Omental fat pad (tissue), 4 donors: ENCODE results near the gene PDE3B. TPM values are rescaled to one million over a fixed set of nuclear protein-coding genes. Genes with fewer than 3 reads are reported as not detected.
"Not testable (repeated sequence)": the region's sequence is repeated elsewhere in the genome, so short reads cannot be mapped to it uniquely, and the experiment has no call there.

ENCODE experiments used
- ATAC-seq: fragments of 150-250 bp; one replicate; pipeline ENCODE4 v1.9.1; 2016; ENCODE audit warnings: mild to moderate bottlenecking, moderate library complexity; ENCODE audit not compliant: low FRiP score
- DNase-seq: peaks from one replicate; pipeline ENCODE4 v3.0.0-alpha.2; 2019; ENCODE audit warnings: low spot score
- CTCF ChIP-seq, 3 donors: fragments of 450-650 bp; IDR thresholded peaks; one replicate each; pipeline ENCODE4 v1.5.1; 2016 to 2017; ENCODE audit warnings: antibody characterized with exemption in 3 of 3, mild to moderate bottlenecking in 3 of 3, moderate library complexity in 2 of 3
- total RNA-seq, 4 donors: library from RNA; depleted of rRNA; stranded (reverse); fragments of >200 nt; gene quantifications; one replicate each; pipeline ENCODE4 v1.1.0, GENCODE V29; 2016

Gene PDE3B
- total RNA-seq, 4 donors from 2014 or later, result 83.7 to 194 (median 94.5) TPM

GRCh38 chr11:14727215-14727614 is 83.6 kb downstream of the PDE3B start:
- TF ChIP-seq CTCF (IDR thresholded peaks at IDR 0.05), result no peak
- DNase-seq (no peak), ATAC-seq (no peak)

GRCh38 chr11:14727746-14728145 is 84.1 kb downstream of the PDE3B start:
- no peak for ATAC-seq
- no peak for DNase-seq
- TF ChIP-seq CTCF (IDR thresholded peaks at IDR 0.05), result no peak

GRCh38 chr11:14740539-14740938 is 96.9 kb downstream of the PDE3B start:
- DNase-seq, ATAC-seq: not testable (repeated sequence)

GRCh38 chr11:14741195-14741594 is 97.6 kb downstream of the PDE3B start:
- TF ChIP-seq CTCF (IDR thresholded peaks at IDR 0.05), result no peak
- no peak for ATAC-seq
- DNase-seq, result no peak

GRCh38 chr11:14742849-14743559 is 99.4 kb downstream of the PDE3B start:
- TF ChIP-seq CTCF (IDR thresholded peaks at IDR 0.05), result no peak
- ATAC-seq, result no peak

GRCh38 chr11:14743667-14744066 is 100.1 kb downstream of the PDE3B start:
- DNase-seq, ATAC-seq: not testable (repeated sequence)

More at GRCh38 chr11:14742849-14743559, 99.4 kb downstream of the PDE3B start:
- DNase-seq, result no peak

- no peak for TF ChIP-seq CTCF (IDR thresholded peaks at IDR 0.05)
- DNase-seq, result no peak
- ATAC-seq, result no peak
Measured at GRCh38 chr11:14746857-14747395, 103.3 kb downstream of the PDE3B start.

GRCh38 chr11:14748090-14748489 is 104.5 kb downstream of the PDE3B start:
- no peak for TF ChIP-seq CTCF (IDR thresholded peaks at IDR 0.05)
- no peak for DNase-seq
- ATAC-seq, result no peak
